ENCODE results near the gene HSD3B2. TPM values are rescaled to one million over a fixed set of nuclear protein-coding genes. Genes with fewer than 3 reads are reported as not detected.

Gene HSD3B2
- total RNA-seq (1 to 10 TPM in 2 of 5 donors, under 1 TPM in 1, not detected in 2; 0.59 to 2.6 (median 1.1) TPM), total RNA-seq (0 to 0.07 (median 0) reads per million in 29 experiments)
- not detected for total RNA-seq (2013)

DNA sequence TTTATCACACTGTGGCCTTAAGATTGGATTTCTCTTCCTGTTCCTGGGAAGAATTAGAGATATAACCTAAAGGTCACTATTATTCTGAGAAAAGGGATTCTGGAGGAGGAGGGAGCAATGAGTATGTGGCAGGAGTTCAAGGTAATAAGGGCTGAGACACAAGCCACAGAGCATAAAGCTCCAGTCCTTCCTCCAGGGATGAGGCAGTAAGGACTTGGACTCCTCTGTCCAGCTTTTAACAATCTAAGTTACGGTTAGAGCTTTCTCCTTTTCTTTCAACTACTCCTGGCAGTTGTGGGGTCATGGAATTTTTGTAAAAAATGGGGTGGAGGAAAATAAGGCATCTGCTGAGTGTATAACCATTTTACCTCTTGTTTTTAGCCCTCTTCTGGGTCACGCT, at the start of gene HSD3B2:
Gene HSD3B2 (plus strand): TSS at position 201 of the 400 bp plus-strand sequence. CDS start 270 bp downstream, outside the sequence.
- Histone ChIP-seq H3K36me3 (ENCODE audit: control insufficient read depth in 2 of 2, extremely low read depth in 1 of 2, insufficient read depth in 1 of 2, low read length in 1 of 2) (no peaks in the 10 kb centered on the region), H3K27ac (ENCODE audit: low read length) (no peak within 1 kb of the TSS), H3K9me3 (no peaks in the 10 kb centered on the region), H3K27me3 (replicated peaks in 1 of 2; ENCODE audit: control insufficient read depth in 2 of 2, extremely low read depth in 1 of 2, insufficient read depth in 2 of 2, low read length in 1 of 2) (no peaks in the 10 kb centered on the region), H3K4me1 (ENCODE audit: control insufficient read depth in 1 of 2, extremely low read depth in 1 of 2, insufficient read depth in 2 of 2, low read length in 2 of 2) (no peaks in the 10 kb centered on the region), H3K4me3 (ENCODE audit: control insufficient read depth in 1 of 2, extremely low read depth in 1 of 2, low read length in 1 of 2) (no peak within 1 kb of the TSS)
- ChIA-PET CTCF (no interaction called here), POLR2A (no interaction called here)
- DNase-seq (no peak), ATAC-seq (replicated peaks in 1 of 4) (no peak)
- Mint-ChIP-seq H3K4me3 (no peak within 1 kb of the TSS), H3K27me3 (peaks cover 2 to 12% of the 10 kb centered on the region in 2 donors), H3K36me3 (no peaks in the 10 kb centered on the region), H3K27ac (no peak within 1 kb of the TSS), H3K9me3 (peaks cover 0 to 5% (median 4%) of the 10 kb centered on the region in 3 donors), H3K4me1 (no peaks in the 10 kb centered on the region)
- WGBS (ENCODE audit: insufficient coverage): 88% methylated on average over 1 of the region's 2 CpGs

DNA sequence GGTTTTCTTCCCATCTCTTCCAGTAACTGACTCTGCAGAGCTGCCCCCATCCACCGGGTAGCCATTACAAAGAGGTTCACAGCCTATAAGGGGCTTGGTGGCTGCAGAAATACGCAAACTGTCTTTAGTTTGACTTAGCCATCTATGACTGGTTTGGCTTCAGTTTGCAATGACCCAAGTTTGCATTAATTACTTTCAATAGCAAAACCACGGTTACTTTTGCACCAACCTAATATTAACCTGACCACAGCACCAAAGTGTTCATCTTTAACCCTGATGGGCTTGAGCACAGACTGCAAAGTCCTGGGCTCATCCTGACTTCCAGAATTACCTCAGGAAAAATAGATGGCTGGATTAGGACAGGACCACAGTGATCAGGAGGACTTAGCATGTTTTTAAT, 48.5 kb upstream of the HSD3B2 start:
- H3K36me3 Mint-ChIP-seq: no peaks in the 10 kb centered on the region
- CTCF ChIA-PET: no interaction called here
- ATAC-seq (replicated peaks in 1 of 4): no peak

DNA sequence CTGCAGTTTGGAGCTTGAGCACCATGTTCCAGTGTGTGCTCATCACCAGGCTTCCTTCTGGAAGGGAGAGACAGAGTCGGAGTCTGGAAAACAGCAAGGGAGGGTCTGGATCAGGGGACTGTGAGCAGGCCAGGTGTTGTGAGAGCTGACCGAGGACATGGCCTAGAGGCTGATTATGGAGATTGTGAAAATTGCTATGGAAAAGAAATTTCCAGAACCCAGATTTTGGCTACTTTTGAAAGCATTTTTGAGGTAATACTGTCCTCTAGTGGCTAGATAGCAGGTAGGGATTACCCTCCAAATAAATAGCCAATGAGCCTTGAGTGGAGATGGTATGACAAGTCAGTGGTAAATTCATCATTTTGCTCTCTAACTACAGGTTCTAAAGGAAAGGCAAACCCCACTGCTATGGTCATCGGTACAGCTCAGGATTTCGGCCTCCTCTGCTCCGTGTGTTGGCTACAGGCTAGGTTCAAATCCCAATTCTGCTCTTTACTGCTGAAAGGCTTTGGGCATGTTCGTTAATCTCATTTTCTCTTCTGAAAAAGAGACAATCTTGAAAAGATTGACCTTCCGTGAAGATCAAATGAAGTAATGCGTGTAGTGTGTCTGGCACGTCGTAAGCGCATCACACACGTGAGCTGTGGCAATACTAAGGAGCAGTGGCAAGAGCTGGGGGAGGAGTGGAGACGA, 47.4 kb upstream of the HSD3B2 start:
- ChIA-PET POLR2A (no interaction called here), CTCF (interaction anchor here in 1 of 2 donors (0.6 kb wide), 1 partner anchor 172 kb away, joined by 4 read pairs; no protein-coding TSS in a partner anchor)
- Histone ChIP-seq H3K4me3 (ENCODE audit: control insufficient read depth in 1 of 2, extremely low read depth in 1 of 2, low read length in 1 of 2) (no peak overlapping the region), H3K4me1 (ENCODE audit: control insufficient read depth in 1 of 2, extremely low read depth in 1 of 2, insufficient read depth in 2 of 2, low read length in 2 of 2) (no peaks in the 10 kb centered on the region), H3K9me3 (no peaks in the 10 kb centered on the region), H3K27me3 (replicated peaks in 1 of 2; ENCODE audit: control insufficient read depth in 2 of 2, extremely low read depth in 1 of 2, insufficient read depth in 2 of 2, low read length in 1 of 2) (peaks cover 2 to 3% of the 10 kb centered on the region in 2 experiments), H3K27ac (ENCODE audit: low read length) (no peak overlapping the region), H3K36me3 (ENCODE audit: control insufficient read depth in 2 of 2, extremely low read depth in 1 of 2, insufficient read depth in 1 of 2, low read length in 1 of 2) (no peaks in the 10 kb centered on the region)
- ATAC-seq (replicated peaks in 1 of 4): no peak
- Mint-ChIP-seq H3K36me3 (no peaks in the 10 kb centered on the region), H3K9me3 (no peaks in the 10 kb centered on the region), H3K27ac (no peak overlapping the region), H3K4me3 (no peak overlapping the region), H3K27me3 (peaks cover 25 to 35% of the 10 kb centered on the region in 2 donors), H3K4me1 (no peaks in the 10 kb centered on the region)
- DNase-seq: peak in 1 of 35 experiments; percentile 4
- WGBS (ENCODE audit: insufficient coverage): 86% methylated on average over 9 of the region's 13 CpGs

More for the DNA sequence above, 48.5 kb upstream of the HSD3B2 start:
- Mint-ChIP-seq H3K27ac (no peak overlapping the region), H3K9me3 (no peaks in the 10 kb centered on the region), H3K4me3 (no peak overlapping the region), H3K4me1 (no peaks in the 10 kb centered on the region), H3K27me3 (peaks cover 18 to 31% of the 10 kb centered on the region in 2 donors)
- H3K4me1 ChIP-seq (ENCODE audit: control insufficient read depth in 1 of 2, extremely low read depth in 1 of 2, insufficient read depth in 2 of 2, low read length in 2 of 2): no peaks in the 10 kb centered on the region
- peaks cover 2 to 3% of the 10 kb centered on the region in 2 experiments for H3K27me3 ChIP-seq (replicated peaks in 1 of 2; ENCODE audit: control insufficient read depth in 2 of 2, extremely low read depth in 1 of 2, insufficient read depth in 2 of 2, low read length in 1 of 2)
- H3K9me3 ChIP-seq: no peaks in the 10 kb centered on the region
- no peaks in the 10 kb centered on the region for H3K36me3 ChIP-seq (ENCODE audit: control insufficient read depth in 2 of 2, extremely low read depth in 1 of 2, insufficient read depth in 1 of 2, low read length in 1 of 2)
- no peak overlapping the region for H3K27ac ChIP-seq (ENCODE audit: low read length)
- no peak overlapping the region for H3K4me3 ChIP-seq (ENCODE audit: control insufficient read depth in 1 of 2, extremely low read depth in 1 of 2, low read length in 1 of 2)
- POLR2A ChIA-PET: no interaction called here
- no peak for DNase-seq
- 82% methylated on average over 2 of the region's 3 CpGs for WGBS (ENCODE audit: insufficient coverage)

DNA sequence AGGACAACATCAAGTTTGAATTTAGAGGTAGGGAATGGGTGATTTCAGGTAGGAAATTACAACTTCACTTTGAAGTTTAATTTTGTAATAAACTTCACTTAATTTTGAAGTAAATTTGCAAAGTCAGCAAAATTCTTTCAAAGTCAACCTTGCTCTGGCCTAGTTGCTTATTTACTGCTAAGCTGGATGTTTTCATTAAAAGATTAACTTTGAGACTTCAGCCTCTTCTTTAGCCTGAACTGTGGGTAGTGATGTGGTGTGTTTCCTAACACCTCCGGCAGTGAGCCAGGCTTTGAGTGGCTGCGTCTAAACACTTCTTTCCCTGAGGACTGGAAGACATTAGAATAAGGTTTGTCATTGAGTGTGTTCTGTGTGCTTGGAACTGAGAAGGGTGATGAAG, 46.4 kb upstream of the HSD3B2 start, which contains the start of gene HAO2:
Gene HAO2 (plus strand): TSS at position 232 of the 400 bp plus-strand sequence. CDS start 12,301 bp downstream, outside the sequence.
- DNase-seq (no peak), ATAC-seq (replicated peaks in 1 of 4) (no peak)
- H3K36me3 Mint-ChIP-seq: no peaks in the 10 kb centered on the region
- CTCF ChIA-PET: no interaction called here
- WGBS (ENCODE audit: insufficient coverage): 89% methylated on average over 2 of the region's 2 CpGs
- Histone ChIP-seq H3K4me1 (ENCODE audit: control insufficient read depth in 1 of 2, extremely low read depth in 1 of 2, insufficient read depth in 2 of 2, low read length in 2 of 2) (no peaks in the 10 kb centered on the region), H3K27me3 (replicated peaks in 1 of 2; ENCODE audit: control insufficient read depth in 2 of 2, extremely low read depth in 1 of 2, insufficient read depth in 2 of 2, low read length in 1 of 2) (peaks cover 0 to 2% of the 10 kb centered on the region in 2 experiments), H3K36me3 (ENCODE audit: control insufficient read depth in 2 of 2, extremely low read depth in 1 of 2, insufficient read depth in 1 of 2, low read length in 1 of 2) (no peaks in the 10 kb centered on the region), H3K4me3 (ENCODE audit: control insufficient read depth in 1 of 2, extremely low read depth in 1 of 2, low read length in 1 of 2) (no peak within 1 kb of the TSS), H3K9me3 (no peaks in the 10 kb centered on the region), H3K27ac (ENCODE audit: low read length) (no peak within 1 kb of the TSS)
- POLR2A ChIA-PET: no interaction called here
- H3K4me3 Mint-ChIP-seq: no peak within 1 kb of the TSS
- peaks cover 25 to 35% of the 10 kb centered on the region in 2 donors for H3K27me3 Mint-ChIP-seq
- no peaks in the 10 kb centered on the region for H3K4me1 Mint-ChIP-seq
- H3K27ac Mint-ChIP-seq: no peak within 1 kb of the TSS
- H3K9me3 Mint-ChIP-seq: no peaks in the 10 kb centered on the region

DNA sequence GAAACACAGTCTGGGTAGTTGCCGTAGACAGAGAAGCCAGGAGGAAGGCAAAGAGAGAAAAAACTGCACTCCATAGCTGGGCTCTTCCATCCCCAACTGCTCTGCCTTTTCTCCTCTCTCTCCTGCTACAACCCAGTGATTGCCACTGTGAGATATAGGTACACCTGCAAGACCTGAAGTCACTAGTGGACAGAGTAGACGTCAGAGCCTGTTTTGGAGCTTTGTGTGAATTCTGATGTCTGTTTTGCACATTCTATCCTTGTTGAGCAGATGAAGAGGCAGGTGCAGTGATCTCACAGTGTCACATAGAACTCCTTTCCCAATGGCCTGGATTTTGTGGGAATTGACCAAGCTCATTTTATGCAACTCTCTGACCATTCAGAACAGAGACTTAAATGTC, 44.2 kb upstream of the HSD3B2 start:
- ATAC-seq (replicated peaks in 1 of 4) (no peak), DNase-seq (no peak)
- Mint-ChIP-seq H3K4me1 (peaks cover 4% of the 10 kb centered on the region in 3 donors), H3K27ac (no peak overlapping the region), H3K4me3 (no peak overlapping the region), H3K27me3 (peaks cover 25 to 29% of the 10 kb centered on the region in 2 donors), H3K9me3 (no peaks in the 10 kb centered on the region), H3K36me3 (no peaks in the 10 kb centered on the region)
- POLR2A ChIA-PET: no interaction called here
- no peak overlapping the region for H3K4me3 ChIP-seq (ENCODE audit: control insufficient read depth in 1 of 2, extremely low read depth in 1 of 2, low read length in 1 of 2)
- 88% methylated on average over 1 of the region's 2 CpGs for WGBS (ENCODE audit: insufficient coverage)
- H3K9me3 ChIP-seq: no peaks in the 10 kb centered on the region
- H3K36me3 ChIP-seq (ENCODE audit: control insufficient read depth in 2 of 2, extremely low read depth in 1 of 2, insufficient read depth in 1 of 2, low read length in 1 of 2): no peaks in the 10 kb centered on the region
- CTCF ChIA-PET: no interaction called here
- peaks cover 0 to 2% of the 10 kb centered on the region in 2 experiments for H3K27me3 ChIP-seq (replicated peaks in 1 of 2; ENCODE audit: control insufficient read depth in 2 of 2, extremely low read depth in 1 of 2, insufficient read depth in 2 of 2, low read length in 1 of 2)
- H3K4me1 ChIP-seq (ENCODE audit: control insufficient read depth in 1 of 2, extremely low read depth in 1 of 2, insufficient read depth in 2 of 2, low read length in 2 of 2): no peaks in the 10 kb centered on the region
- H3K27ac ChIP-seq (ENCODE audit: low read length): no peak overlapping the region

DNA sequence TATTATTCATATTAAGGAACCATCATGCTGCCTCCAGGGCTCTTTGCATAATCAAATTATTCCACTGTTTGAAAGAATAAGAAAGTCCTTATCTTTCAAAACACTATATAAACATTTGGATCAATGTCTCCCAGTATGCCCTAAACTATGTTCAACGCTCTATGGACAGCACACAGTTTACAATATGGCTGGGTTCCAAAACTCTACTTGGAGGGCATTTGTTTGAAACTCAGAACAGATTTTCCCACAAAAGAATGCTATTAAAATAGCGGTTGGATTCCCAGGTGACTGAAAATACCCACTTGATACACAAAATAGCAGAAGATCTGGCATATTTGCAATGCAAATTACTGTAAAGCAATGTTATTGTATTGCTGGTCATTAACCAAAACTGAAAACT, 43.1 kb upstream of the HSD3B2 start:
- Histone ChIP-seq H3K4me1 (ENCODE audit: control insufficient read depth in 1 of 2, extremely low read depth in 1 of 2, insufficient read depth in 2 of 2, low read length in 2 of 2) (no peaks in the 10 kb centered on the region), H3K27ac (ENCODE audit: low read length) (no peak overlapping the region), H3K36me3 (ENCODE audit: control insufficient read depth in 2 of 2, extremely low read depth in 1 of 2, insufficient read depth in 1 of 2, low read length in 1 of 2) (no peaks in the 10 kb centered on the region), H3K27me3 (replicated peaks in 1 of 2; ENCODE audit: control insufficient read depth in 2 of 2, extremely low read depth in 1 of 2, insufficient read depth in 2 of 2, low read length in 1 of 2) (no peaks in the 10 kb centered on the region), H3K4me3 (ENCODE audit: control insufficient read depth in 1 of 2, extremely low read depth in 1 of 2, low read length in 1 of 2) (no peak overlapping the region), H3K9me3 (no peaks in the 10 kb centered on the region)
- ChIA-PET POLR2A (no interaction called here), CTCF (no interaction called here)
- peaks cover 4% of the 10 kb centered on the region in 3 donors for H3K4me1 Mint-ChIP-seq
- no CpG with 5 or more reads among the region's 2 CpGs for WGBS (ENCODE audit: insufficient coverage)
- ATAC-seq (replicated peaks in 1 of 4): no peak
- DNase-seq: no peak
- no peak overlapping the region for H3K27ac Mint-ChIP-seq
- no peaks in the 10 kb centered on the region for H3K9me3 Mint-ChIP-seq
- peaks cover 21 to 29% of the 10 kb centered on the region in 2 donors for H3K27me3 Mint-ChIP-seq
- H3K4me3 Mint-ChIP-seq: no peak overlapping the region
- H3K36me3 Mint-ChIP-seq: no peaks in the 10 kb centered on the region

Measured in T-cell (primary cell).